ENCODE measurements around the gene ESRRB.

The ESRRB gene

DNA sequence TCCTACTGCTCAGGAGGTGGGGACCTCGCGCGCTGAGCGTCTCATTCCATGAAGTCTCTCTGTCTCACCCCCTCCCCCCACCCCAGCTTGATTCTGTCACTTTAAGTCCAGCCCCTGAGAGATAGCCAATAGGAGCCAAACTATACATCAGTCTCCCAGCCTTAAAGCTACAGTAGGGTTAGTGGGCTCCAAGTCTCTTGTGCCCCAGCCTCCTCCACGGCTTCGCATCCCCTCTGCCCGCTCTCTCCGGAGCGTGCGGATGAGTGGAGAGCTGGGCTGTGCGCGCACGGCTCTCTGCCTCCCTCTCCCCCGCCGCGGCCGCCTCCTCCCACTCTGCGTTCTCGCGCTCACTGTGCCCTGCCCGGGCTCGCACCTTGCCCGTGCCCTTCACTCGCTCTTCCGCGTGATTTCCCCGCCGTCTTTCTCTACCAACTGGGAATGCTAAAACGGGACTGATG is at the start of gene ESRRB:
TSS of gene ESRRB (plus strand) at position 191 of the 458 bp plus-strand sequence. CDS start at position 456, 265 bp downstream.
- no peak for DNase-seq

- no peak for DNase-seq
These were observed 48.8 kb upstream of the ESRRB start for GRCh38 chr14:76326918-76327689.

DNA sequence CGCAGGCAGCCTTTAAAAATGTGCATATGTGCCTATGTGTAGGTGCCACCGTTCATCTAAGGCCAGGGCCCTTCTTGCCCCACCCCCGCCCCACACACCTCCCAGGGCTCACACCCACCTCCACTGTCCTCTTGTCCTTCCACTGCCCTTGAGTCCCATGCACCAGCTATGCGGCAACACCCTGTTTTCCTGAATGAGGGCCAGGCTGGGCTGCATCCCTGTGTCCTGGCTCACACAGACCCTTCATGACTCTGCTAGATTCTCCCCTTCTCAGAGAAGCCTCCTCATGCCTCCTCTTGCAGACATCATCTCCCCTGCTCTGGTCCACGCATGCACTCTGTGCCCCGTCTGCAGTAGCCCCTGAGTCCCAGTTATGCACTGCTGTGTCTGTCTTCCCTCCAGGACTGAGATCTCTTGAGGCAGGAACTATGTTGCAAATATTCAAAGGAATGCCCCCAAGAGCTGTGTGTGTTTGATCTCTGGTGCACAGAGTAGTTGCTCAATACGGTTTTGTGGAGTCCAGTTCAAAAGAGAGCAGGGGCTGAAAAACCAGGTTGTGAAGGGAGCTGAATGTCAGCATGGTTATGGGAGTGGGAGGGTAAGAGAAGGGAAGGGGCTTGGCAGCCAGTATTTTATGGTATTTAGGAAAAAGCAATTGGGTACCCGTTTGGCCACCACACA is 47.3 kb upstream of the ESRRB start:
- DNase-seq = no peak

DNA sequence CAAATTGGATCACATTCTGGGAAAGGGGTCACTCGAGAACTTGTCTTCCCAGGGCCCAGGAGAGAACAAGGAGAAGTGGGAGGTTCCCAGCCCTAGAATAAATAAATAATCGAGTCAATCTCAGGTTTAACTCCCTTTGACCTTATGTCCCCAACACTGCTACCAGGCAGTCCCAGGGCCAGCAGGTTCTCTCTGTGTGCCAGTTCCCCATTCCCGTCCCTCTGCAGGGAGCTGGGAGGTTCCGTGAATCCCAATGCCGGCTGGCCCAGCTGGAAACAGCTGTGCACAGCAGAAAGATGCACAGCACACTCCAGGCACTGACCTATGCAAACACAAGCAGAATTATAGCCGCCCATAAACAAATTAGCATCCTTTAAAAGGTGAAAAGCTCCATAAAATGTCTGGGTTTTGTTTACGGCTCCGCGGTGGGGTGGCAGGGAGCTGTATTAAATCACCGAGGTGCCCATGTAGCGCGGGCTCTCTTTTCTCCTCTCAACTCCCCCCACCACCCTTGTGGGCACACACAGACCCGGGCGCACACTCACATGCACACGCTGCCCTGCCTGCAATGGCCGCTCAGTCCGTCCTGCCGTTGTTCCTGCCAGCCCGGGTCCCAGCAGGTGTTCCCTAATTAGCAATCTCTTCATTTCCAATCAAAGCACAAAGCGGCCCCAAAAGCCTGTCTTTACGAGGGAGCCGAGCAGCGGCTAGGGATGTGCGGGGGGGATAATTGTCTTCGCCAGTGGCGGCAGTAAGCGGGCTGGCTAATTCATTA is 46.6 kb upstream of the ESRRB start:
- DNase-seq = no peak

- DNase-seq = no peak
These were observed 46.0 kb upstream of the ESRRB start for GRCh38 chr14:76329951-76330350.

- no peak for DNase-seq
These were observed 45.3 kb upstream of the ESRRB start for GRCh38 chr14:76330411-76331327.

- DNase-seq = no peak
These were observed 44.5 kb upstream of the ESRRB start for GRCh38 chr14:76331328-76332011.

- no peak for DNase-seq
These were observed 42.3 kb upstream of the ESRRB start for GRCh38 chr14:76333664-76334063.

- DNase-seq = no peak
These were observed 41.6 kb upstream of the ESRRB start for GRCh38 chr14:76334316-76334715.

DNA sequence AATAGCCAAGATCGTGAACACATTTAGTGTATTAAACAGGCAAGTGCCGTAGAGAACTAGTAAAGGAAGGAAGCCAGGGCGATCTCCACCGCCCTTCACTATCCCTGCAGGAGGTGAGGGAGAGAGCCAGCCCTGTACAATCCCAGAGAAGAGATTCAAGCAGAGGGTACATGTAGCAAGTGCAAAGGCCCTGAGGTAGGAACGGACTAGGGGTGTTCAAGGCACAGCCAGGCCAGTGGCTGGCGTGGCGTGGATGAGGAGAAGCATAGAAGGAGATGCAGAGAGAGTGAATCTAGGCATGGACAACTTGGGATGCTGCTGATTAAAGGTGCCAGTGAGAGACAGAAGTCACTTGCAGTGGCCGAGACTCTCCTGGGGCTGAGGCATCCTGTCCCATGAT is 39.1 kb upstream of the ESRRB start:
- DNase-seq = no peak

DNA sequence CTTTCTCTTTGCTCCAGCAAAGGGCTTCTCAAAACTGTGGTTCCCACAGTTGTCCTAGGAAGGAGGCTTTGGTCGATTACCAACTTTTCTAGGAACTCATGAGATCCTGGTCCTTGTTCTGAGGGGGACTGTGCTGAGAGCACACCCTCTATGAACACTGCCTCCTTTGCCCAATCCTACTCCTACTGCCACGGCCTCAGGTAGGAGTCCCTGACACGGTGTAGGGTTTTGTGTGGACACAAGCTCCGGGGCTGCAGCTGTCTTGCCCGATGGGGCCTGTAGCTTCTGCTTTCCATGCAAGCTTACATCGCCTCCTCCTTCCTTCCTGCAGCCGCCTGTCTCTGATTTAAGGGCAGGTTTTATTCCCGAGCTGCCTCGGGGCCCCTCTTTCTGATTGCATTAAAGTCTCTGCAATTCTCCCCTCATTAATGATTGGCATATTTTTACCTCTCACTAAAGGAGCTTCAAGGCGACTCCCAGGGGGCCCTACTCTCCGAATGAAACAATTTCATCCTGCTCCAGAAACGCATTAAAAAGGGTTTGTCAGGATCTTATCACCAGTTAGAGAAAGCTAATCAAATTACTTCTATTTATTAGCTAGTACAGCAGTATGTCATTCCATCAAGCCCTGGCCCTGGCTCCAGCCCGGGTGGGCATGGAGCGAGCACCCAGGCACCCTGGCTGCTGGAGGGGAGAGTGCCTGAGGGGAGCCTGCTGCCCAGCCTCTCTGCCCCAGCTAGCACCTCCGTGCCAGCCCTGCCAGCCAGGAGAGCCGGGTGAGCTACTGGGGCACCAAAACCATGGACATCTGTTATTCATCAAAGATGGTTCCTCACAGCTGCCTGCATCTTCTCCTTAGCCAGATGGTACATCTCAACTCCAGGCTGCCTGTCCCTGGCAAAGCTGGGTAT is 38.0 kb upstream of the ESRRB start:
- DNase-seq = no peak

DNA sequence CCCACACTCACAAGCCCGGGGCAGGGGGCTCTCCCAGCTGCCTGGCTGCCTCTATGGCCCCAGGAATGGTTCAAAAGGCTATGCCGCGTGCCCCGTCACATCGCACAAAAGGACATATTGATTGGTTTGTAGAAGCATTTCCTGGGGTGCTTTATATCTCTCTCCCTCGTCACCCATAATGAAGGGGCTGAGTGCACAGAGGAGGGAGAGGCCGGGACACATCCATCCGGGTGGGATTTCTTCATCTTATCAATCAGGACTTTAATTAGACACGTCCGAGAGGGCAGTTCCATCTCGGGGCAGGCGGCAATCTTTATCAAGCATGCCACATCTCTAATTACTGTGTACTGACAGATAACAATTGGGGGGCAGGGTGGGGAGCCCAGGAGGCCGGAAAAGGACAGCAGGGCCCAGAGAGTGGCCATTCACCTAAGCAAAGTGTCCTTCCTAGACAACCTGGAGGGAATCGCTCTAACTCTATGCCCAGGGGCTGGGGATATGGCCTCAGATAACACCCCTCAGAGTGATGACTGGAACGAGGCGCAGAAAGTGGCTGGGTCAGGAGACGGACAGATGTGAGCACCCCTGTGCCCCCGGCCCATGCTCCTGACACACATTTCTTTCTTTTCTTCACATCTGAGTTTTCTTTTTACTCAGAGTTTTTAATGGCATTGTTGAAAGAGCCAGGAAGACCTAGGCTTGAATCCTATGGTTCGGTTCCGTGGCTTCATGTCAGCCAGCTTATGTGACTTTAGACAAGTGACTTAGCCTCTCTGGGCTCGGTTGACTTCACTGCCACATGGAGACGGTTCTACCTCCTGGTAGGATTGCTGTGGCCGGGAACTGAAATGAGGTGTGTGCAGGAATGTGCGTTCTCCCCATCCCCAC is 36.0 kb upstream of the ESRRB start:
- no peak for DNase-seq

DNA sequence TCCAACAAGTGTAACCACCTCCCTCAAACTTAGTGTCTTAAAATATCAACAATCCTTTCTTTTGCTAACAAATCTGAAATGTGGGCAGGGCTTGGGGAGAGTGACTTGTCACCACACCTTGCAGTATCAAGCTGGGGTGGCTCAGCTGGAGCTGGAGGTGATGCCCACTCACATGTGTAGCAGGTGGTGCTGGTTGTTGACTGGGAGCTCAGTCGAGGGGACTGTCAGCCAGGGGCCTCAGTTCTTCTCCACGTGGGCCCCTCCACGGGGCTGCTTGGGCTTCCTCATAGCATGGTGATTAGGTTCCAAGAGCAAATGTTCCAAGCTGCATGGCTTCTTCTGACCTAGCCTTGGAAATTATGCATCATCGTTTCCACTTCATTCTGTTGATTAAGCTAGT is 32.6 kb upstream of the ESRRB start:
- no peak for DNase-seq

GRCh38 chr14:76346391-76347160 is 29.4 kb upstream of the ESRRB start:
- DNase-seq = no peak

DNA sequence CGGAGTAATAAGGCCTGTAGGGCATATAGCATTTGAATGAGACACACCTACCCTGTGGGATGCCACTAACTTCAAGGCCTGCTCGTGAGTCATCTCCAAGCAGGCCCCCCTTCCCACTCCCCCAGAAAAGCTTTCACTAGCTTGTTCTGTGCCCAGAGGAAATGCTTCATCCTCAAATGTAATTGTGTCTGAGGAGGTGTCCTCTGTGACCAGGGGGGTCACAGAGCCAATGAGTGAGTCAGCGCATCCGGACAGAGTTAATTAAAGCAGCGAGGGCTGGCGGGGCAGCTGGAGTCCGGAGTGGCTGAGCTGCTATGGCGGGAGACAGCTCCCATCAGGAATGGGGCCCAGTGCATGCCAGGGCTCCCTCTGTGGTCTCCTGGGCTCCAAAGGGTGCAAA is 27.0 kb upstream of the ESRRB start:
- DNase-seq = no peak

DNA sequence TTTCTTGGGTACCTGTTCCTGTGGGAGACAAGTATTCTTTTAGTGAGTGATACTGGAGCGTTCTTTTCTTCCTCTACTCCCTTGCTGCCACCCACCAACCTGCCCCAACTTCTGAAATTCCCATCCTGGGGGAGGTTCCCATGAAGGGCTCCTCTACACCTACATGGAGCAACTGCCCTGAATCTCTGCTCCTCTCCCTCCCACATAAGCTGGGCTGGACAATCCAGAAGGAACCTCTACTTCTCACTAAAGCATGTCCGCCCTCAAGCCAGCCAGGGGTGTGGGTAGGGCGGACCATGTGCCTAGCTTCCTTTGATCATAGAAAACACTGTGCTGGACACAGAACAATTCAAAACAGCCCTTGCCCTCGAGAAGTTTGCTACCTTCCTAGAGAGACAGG is 25.9 kb upstream of the ESRRB start:
- no peak for DNase-seq

- DNase-seq = no peak
These were observed 25.3 kb upstream of the ESRRB start for GRCh38 chr14:76350671-76351070.

- DNase-seq = no peak
These were observed 24.0 kb upstream of the ESRRB start for GRCh38 chr14:76351941-76352340.

Data from NCI-H2107 (cell line).